ENCODE results near the gene FAM114A2.
"Not testable (repeated sequence)": the region's sequence is repeated elsewhere in the genome, so short reads cannot be mapped to it uniquely, and the experiment has no call there.

Gene FAM114A2

DNA sequence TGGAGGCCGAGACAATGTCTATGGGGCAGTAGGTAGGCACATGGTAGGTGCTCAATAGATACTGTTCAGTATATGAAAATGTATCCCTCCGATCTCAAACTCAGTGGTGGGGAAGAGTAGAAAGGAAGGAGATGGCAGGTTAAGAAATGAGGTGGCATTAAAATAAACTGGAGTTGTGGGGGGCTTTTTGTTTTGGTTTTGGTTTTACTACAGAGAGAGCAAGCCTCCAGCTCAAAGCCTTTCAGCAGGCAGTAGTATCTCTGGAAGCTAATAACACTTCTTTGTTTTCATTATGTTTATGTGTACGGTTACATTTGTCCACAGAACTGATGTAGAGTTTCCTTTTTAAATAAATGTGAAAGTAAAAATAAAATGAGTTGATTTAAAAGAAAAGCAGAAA, 8.6 kb upstream of the FAM114A2 start:
- DNase-seq: no peak

DNA sequence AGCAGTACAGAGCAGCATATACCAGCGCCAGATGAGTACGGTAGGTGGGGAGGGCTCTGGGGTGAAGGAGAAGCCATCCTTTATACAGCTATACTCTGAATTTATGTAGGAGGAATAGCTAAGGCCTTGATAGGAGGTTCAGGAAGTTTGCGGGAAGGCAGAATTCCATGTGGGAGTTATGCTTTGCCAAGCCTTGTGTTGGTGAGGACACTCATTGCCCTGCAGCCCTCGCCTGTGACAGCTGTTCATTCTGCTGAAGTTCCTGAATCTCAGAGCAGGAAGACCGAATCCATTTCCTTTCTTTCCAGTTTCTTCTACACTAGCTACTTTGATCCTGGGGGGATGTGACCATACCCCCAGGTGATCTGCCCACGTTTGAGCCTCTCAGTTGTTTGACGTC, 7.8 kb upstream of the FAM114A2 start:
- no peak for DNase-seq

DNA sequence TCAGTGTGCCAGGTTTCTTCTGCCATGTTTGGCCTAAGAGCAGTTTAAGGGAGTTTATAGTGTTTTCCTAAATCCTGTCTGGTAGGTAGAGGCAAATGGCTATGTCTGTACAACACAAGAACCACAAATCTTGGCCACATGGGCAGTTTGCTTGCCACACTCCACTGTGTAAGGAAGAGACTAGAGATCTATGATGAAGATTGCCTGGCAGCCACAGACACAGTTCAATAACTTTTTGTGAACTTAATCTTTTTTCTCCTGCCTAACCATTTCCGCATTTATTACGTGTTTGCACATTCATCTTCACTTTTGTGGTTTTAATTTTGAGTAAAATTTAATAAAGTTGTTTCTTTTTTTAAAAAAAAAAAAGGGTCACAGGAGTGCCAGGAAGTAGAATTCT, 5.9 kb upstream of the FAM114A2 start:
- no peak for DNase-seq

GRCh38 chr5:154044099-154044498, 5.4 kb upstream of the FAM114A2 start:
- DNase-seq: no peak

DNA sequence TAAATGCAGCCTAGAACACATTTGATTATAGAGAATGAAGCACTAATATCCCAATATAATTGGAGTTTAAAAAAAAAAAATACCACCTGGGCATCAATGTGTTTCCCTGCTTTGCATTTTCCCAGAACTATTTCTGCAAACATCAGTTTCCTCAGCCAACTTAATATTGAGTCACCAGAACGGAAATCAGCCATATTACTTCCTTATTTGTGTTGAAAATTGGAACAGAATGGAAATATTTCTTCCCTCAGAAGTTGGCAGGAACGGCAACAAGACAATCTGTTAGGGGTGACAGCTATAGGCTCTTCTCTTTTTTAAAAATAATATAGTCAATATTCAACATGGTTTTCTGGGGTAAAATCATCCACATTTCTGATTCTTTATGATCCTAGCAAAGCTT, 4.1 kb upstream of the FAM114A2 start:
- no peak for DNase-seq

DNA sequence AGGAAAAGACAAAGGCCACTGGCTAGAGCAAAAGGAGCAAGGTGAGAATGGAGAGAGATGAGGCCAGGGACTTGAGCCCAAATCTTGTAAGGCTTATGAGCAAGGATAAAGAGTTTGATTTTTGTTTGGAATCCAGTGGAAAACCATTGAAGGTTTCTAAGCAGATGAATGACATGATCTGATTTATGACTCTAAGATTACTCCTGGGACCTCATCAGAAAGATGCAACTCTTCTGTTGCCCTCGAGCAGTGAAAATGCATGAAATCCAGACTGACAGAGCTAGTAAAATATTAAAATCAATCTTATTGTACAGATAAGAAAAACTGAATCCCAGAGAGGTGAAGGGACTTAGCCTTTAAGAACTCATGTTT, 734 bp upstream of the FAM114A2 start:
- DNase-seq: no peak

DNA sequence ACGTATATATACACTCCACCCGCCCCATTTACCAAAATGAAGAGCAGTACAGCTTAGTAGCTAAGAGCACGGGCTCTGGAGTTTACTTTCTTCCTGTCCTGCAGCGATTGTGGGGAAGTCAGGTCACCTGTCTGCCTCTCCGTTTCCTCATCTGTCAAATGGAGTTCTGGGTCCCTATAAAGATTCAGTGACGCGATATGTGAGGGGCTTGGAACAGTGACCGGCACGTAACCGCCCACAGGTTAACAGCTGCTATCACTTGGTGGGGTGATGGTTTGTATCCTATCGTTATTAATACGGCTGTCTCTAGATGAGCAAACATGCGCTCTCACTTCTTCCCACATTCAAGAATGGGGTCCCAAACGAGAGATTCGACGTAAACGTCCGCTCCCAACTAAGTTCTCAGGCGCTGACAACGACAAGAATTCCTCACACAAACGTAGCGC, 426 bp downstream of the FAM114A2 start:
- peak; percentile 81 for DNase-seq

- no peak for DNase-seq
These were observed 3.8 kb downstream of the FAM114A2 start for GRCh38 chr5:154034944-154035343.

GRCh38 chr5:154031937-154032489, 6.7 kb downstream of the FAM114A2 start:
- no peak for DNase-seq

DNA sequence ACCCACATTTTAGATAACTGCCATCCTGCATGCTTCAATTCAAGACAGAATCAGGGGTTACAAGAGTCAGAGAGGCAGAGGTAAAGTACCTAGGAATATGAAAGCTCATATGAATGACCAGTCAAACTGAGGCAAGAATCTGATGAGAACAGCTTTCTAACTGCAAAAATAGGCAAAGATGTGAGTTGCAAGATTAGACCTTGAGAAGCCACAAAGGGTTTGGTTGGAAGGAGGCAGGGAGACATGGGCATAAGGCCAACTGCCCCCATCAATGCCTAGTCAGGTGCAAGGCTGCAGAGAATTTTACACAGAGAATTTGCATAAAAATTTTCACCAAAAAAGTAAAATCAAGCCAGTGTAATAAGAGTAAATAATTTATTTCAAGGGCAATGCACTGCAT, 12.8 kb downstream of the FAM114A2 start:
- no peak for DNase-seq

GRCh38 chr5:154018919-154019318, 19.8 kb downstream of the FAM114A2 start:
- DNase-seq: not testable (repeated sequence)

DNA sequence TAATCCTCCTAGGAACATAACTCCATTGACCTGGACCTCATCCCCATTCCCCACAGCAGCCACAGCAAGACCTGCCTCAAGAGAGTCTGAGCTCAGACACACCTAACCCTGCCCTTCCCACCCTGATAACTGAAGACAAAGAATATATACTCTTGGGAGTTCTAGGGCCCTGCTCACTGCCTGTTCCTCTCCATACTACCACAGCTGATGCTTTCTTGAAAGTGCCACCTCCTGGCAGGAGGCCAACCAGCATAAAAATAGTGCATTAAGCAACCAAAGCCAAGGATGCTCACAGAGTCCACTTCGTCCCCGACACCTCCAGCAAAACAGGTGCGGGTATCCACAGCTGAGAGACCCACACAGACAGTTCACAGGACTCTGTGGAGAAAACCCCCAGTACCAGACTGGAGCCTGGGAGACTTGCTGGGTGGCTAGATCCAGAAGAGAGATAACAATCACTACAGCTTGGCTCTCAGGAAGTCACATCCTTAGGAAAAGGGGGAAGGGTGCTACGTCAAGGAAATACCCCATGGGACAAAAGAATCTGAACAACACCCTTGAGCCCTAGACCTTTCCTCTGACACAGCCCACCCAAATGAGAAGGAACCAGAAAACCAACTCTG, 23.5 kb downstream of the FAM114A2 start:
- no peak for DNase-seq

DNA sequence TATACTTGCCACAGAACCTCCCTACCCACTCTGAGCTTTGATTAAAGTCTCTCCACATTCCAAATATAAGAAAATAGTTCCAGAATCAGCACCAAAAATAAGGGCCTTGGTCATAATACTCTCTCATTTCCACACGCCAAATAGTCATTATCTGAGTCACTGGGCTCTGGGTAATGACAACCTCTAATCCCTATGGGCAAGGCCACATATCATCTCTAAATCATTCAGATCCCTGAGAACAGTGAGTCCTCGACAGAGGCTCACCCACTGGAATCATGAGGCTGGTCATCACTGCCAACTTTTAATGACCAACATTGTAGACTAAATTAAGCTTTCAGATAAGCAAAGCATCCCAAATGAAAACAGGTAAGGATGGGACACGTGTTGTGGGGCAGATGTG, 28.1 kb downstream of the FAM114A2 start:
- DNase-seq: no peak

GRCh38 chr5:154005648-154006047, 33.1 kb downstream of the FAM114A2 start:
- DNase-seq: no peak

- no peak for DNase-seq
These were observed 36.1 kb downstream of the FAM114A2 start for GRCh38 chr5:154002511-154003020.

GRCh38 chr5:154002093-154002492, 36.6 kb downstream of the FAM114A2 start:
- peak; percentile 16 for DNase-seq

GRCh38 chr5:154000703-154001102, 38.0 kb downstream of the FAM114A2 start:
- DNase-seq: no peak

DNA sequence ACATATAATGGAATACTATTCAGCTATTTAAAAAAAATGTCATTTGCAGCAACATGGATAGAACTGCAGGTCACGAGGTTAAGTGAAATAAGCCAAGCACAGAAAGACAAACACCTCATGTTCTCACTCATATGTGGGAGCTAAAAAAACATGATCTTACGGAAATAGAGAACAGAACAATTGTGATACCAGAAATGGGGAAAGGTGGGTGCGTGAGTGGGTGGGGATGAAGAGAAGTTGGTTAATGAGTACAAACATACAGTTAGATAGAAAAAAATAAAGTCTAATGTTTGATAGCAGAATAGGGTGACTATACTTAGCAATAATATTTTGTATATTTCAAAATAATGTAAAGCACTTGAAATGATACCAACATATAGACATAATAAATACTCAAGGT, 38.7 kb downstream of the FAM114A2 start:
- DNase-seq: no peak

GRCh38 chr5:153998768-153999167, 39.9 kb downstream of the FAM114A2 start:
- no peak for DNase-seq

GRCh38 chr5:153998010-153998409, 40.7 kb downstream of the FAM114A2 start:
- DNase-seq: no peak

- no peak for DNase-seq
These were observed 47.5 kb downstream of the FAM114A2 start for GRCh38 chr5:153991168-153991567.

- no peak for DNase-seq
These were observed 50.2 kb downstream of the FAM114A2 start for GRCh38 chr5:153988510-153988909.

- DNase-seq: no peak
These were observed 51.4 kb downstream of the FAM114A2 start for GRCh38 chr5:153987301-153987700.

GRCh38 chr5:153985498-153985897, 53.2 kb downstream of the FAM114A2 start:
- no peak for DNase-seq

GRCh38 chr5:153983885-153984284, 54.8 kb downstream of the FAM114A2 start:
- no peak for DNase-seq

Data from DMS53 (cell line).